SK-N-SH (cell line): ENCODE measurements around the gene ITGB5. TPM values are rescaled to one million over a fixed set of nuclear protein-coding genes. Genes with fewer than 3 reads are reported as not detected.

Experiments used
- CTCF ChIA-PET: fragments of 300-600, 350-600 bp; formaldehyde crosslinking; extraction: SDS; loops from one replicate; lab custom pipeline; 2021; lab: Yijun Ruan, JAX
- POLR2A ChIA-PET: fragments of 350-600 bp; sonication (Branson Sonifier 250); formaldehyde crosslinking; extraction: SDS; loops from one replicate; lab custom pipeline; 2020; ENCODE audit warnings: antibody characterized with exemption, inconsistent platforms; lab: Yijun Ruan, JAX
- DNase-seq: peaks from one replicate; pipeline ENCODE4 v3.0.0; 2012
- H2AFZ ChIP-seq: fragments of 200-600 bp; sonication (generic); 2 replicates; pipeline ENCODE4 v1.8.1; 2016; ENCODE audit warnings: antibody characterized with exemption, mild to moderate bottlenecking, low read depth
- H3F3A ChIP-seq: fragments of 200-600 bp; sonication (generic); replicated peaks from 2 replicates; pipeline ENCODE3; 2016; ENCODE audit warnings: antibody characterized with exemption, mild to moderate bottlenecking; ENCODE audit not compliant: insufficient read depth
- H3K27ac ChIP-seq, 2 experiments: fragments of 200-500 bp in 1 of 2; fragments of 200-600 bp in 1 of 2; sonication (Bioruptor generic) in 1 of 2; sonication (generic), shearing (Covaris generic) in 1 of 2; 2 replicates each; pipeline versions ENCODE4 v1.5.1 to v1.6.1; 2014 to 2016; ENCODE audit warnings: low read depth in 2 of 2, inconsistent platforms in 1 of 2, low read length in 1 of 2, mild to moderate bottlenecking in 1 of 2, mixed read lengths in 1 of 2
- H3K27me3 ChIP-seq: fragments of 200-600 bp; sonication (generic), shearing (Covaris generic); 2 replicates; pipeline ENCODE4 v1.6.1; 2016; ENCODE audit warnings: mixed run types; ENCODE audit not compliant: insufficient read depth
- H3K36me3 ChIP-seq, 2 experiments: fragments of 200-500 bp in 1 of 2; fragments of 200-600 bp in 1 of 2; sonication (Bioruptor generic) in 1 of 2; sonication (generic) in 1 of 2; replicated peaks in 1 of 2; 2 replicates each; pipeline versions ENCODE3 to v1.5.1; 2014 to 2016; ENCODE audit warnings: low read length in 1 of 2, mild to moderate bottlenecking in 1 of 2; ENCODE audit not compliant: insufficient read depth in 2 of 2, control insufficient read depth in 1 of 2
- H3K4me1 ChIP-seq, 2 experiments: fragments of 200-500 bp in 1 of 2; fragments of 200-600 bp in 1 of 2; sonication (Bioruptor generic) in 1 of 2; sonication (generic), shearing (Covaris generic) in 1 of 2; 2 replicates each; pipeline versions ENCODE4 v1.5.1 to v1.6.1; 2014 to 2016; ENCODE audit warnings: low read depth in 1 of 2, low read length in 1 of 2, mixed run types in 1 of 2; ENCODE audit not compliant: insufficient read depth in 2 of 2, control insufficient read depth in 1 of 2
- H3K4me2 ChIP-seq: fragments of 200-600 bp; sonication (generic), shearing (Covaris generic); 2 replicates; pipeline ENCODE4 v1.6.1; 2017; ENCODE audit warnings: mixed run types
- H3K4me3 ChIP-seq, 2 experiments: fragments of 200-500 bp in 1 of 2; fragments of 200-600 bp in 1 of 2; sonication (Bioruptor generic) in 1 of 2; sonication (generic), shearing (Covaris generic) in 1 of 2; 2 replicates each; pipeline versions ENCODE4 v1.5.1 to v1.8.1; 2014 to 2016; ENCODE audit warnings: low read depth in 2 of 2, inconsistent platforms in 1 of 2, low read length in 1 of 2, mild to moderate bottlenecking in 1 of 2, mixed read lengths in 1 of 2, moderate library complexity in 1 of 2
- H3K79me2 ChIP-seq: fragments of 200-600 bp; sonication (generic); 2 replicates; pipeline ENCODE4 v1.8.1; 2017; ENCODE audit warnings: mild to moderate bottlenecking; ENCODE audit not compliant: insufficient read depth
- H3K9ac ChIP-seq: fragments of 200-600 bp; sonication (generic); 2 replicates; pipeline ENCODE4 v1.6.1; 2017; ENCODE audit warnings: mixed run types
- H3K9me2 ChIP-seq: fragments of 200-600 bp; sonication (generic); 2 replicates; pipeline ENCODE4 v1.6.1; 2017; ENCODE audit warnings: mixed run types
- H3K9me3 ChIP-seq: fragments of 200-600 bp; sonication (generic); 2 replicates; pipeline ENCODE4 v1.6.1; 2017; ENCODE audit warnings: mixed run types, mild to moderate bottlenecking, moderate library complexity
- H4K20me1 ChIP-seq: fragments of 200-600 bp; sonication (generic); 2 replicates; pipeline ENCODE4 v1.6.1; 2017; ENCODE audit warnings: mild to moderate bottlenecking, mixed run types; ENCODE audit not compliant: insufficient read depth
- CHD2 ChIP-seq: fragments of 150-350 bp; IDR thresholded peaks from 2 replicates; pipeline ENCODE4 v1.6.1; 2018; ENCODE audit warnings: low read length; ENCODE audit not compliant: partially characterized antibody
- EP300 ChIP-seq, 2 experiments: IDR thresholded peaks; 2 replicates each; pipeline versions ENCODE4 v1.4.0 to v1.6.1; 2012; ENCODE audit warnings: borderline replicate concordance in 1 of 2, low read depth in 1 of 2, low read length in 1 of 2
- FOSL2 ChIP-seq: IDR thresholded peaks from 2 replicates; pipeline ENCODE4 v1.4.0; 2012; ENCODE audit warnings: low read depth, mild to moderate bottlenecking, moderate library complexity, borderline replicate concordance
- JUND ChIP-seq: IDR thresholded peaks from 2 replicates; pipeline ENCODE4 v1.4.0; 2012
- NRF1 ChIP-seq: IDR thresholded peaks from 2 replicates; pipeline ENCODE4 v1.6.1; 2012; ENCODE audit warnings: low read depth, mild to moderate bottlenecking, low read length
- POLR2AphosphoS5 ChIP-seq: IDR thresholded peaks from 2 replicates; pipeline ENCODE4 v1.6.1; 2012; ENCODE audit warnings: low read depth, low read length
- SIN3A ChIP-seq: IDR thresholded peaks from 2 replicates; pipeline ENCODE4 v1.6.1; 2012; ENCODE audit warnings: low read depth, mild to moderate bottlenecking, low read length, moderate library complexity, borderline replicate concordance
- SMC3 ChIP-seq: IDR thresholded peaks from 2 replicates; pipeline ENCODE4 v1.6.1; 2012; ENCODE audit warnings: low read depth, low read length, improper control_type of control experiment
- TEAD4 ChIP-seq: IDR thresholded peaks from 2 replicates; pipeline ENCODE4 v1.4.0; 2012; ENCODE audit warnings: mild to moderate bottlenecking, borderline replicate concordance; ENCODE audit not compliant: insufficient read depth
- polyA plus RNA-seq, 3 experiments: library from polyadenylated mRNA; depleted of rRNA; stranded (reverse); fragments of >200 nt; gene quantifications; 2 replicates each; pipeline ENCODE4 v1.2.3, GENCODE V29; 2012
- TF ChIP-seq, protein P1 (sequence below): fragments of 200-600 bp; sonication (generic); IDR thresholded peaks from 2 replicates; pipeline ENCODE4 v1.6.1; 2017; ENCODE audit warnings: antibody characterized with exemption, mild to moderate bottlenecking, moderate library complexity
- TF ChIP-seq, protein P2 (sequence below): fragments of 150-350 bp; IDR thresholded peaks from 2 replicates; pipeline ENCODE4 v1.6.1; 2017; ENCODE audit warnings: antibody characterized with exemption, low read length, low read depth, borderline replicate concordance
- TF ChIP-seq, protein P3 (sequence below): IDR thresholded peaks from 2 replicates; pipeline ENCODE4 v1.6.1; 2012; ENCODE audit warnings: mild to moderate bottlenecking, low read depth, low read length, moderate library complexity
- TF ChIP-seq, protein P4 (sequence below): IDR thresholded peaks from 2 replicates; pipeline ENCODE4 v1.4.0; 2012; ENCODE audit warnings: low read depth, borderline replicate concordance
- TF ChIP-seq, protein P5 (sequence below): IDR thresholded peaks from 2 replicates; pipeline ENCODE4; 2012

The ITGB5 gene
- polyA plus RNA-seq, 1 of the 3 experiments (the other 2 are of a cell fraction): 481 TPM

DNA sequence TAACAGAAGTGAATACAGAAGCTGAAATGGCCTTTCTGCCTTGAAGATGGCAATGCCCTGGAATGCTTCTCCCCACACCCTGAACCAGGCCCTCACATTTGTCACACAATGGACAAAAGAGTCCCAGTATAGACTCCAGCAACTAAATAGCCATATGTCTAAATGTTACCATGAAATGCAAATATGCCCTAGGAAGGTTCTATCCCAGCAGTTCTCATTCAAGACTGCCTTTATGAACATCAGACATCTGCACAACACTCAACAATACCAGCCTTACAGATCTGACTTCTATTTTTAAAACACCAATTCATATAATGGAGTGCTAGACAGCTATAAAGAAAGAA is 7.9 kb downstream of the ITGB5 start:
- DNase-seq: no peak
- H3K27ac ChIP-seq: peak overlapping the region; percentile 87 to 92
- CTCF ChIA-PET: interaction anchor here (1.0 to 1.8 kb wide), 3 partner anchors 22 to 118 kb away, joined by 3 to 7 read pairs (median 4); no protein-coding TSS in a partner anchor
- H3K4me2 ChIP-seq: peak overlapping the region; percentile 64
- no peak overlapping the region for H2AFZ ChIP-seq
- no peaks in the 10 kb centered on the region for H3K9me3 ChIP-seq
- H3K27me3 ChIP-seq: no peaks in the 10 kb centered on the region
- H3F3A ChIP-seq: peaks cover 28% of the 10 kb centered on the region
- no peaks in the 10 kb centered on the region; the same call in 1 of the 2 replicates for H4K20me1 ChIP-seq
- TF ChIP-seq NRF1 (no peak), POLR2AphosphoS5 (no peak), TEAD4 (no peak), SMC3 (no peak), CHD2 (no peak), FOSL2 (no peak), JUND (no peak), EP300 (IDR thresholded peaks at IDR 0.05; ENCODE audit: borderline replicate concordance in 1 of 2, low read depth in 1 of 2, low read length in 1 of 2) (no peak), SIN3A (no peak)
- TF ChIP-seq, protein P1, sequence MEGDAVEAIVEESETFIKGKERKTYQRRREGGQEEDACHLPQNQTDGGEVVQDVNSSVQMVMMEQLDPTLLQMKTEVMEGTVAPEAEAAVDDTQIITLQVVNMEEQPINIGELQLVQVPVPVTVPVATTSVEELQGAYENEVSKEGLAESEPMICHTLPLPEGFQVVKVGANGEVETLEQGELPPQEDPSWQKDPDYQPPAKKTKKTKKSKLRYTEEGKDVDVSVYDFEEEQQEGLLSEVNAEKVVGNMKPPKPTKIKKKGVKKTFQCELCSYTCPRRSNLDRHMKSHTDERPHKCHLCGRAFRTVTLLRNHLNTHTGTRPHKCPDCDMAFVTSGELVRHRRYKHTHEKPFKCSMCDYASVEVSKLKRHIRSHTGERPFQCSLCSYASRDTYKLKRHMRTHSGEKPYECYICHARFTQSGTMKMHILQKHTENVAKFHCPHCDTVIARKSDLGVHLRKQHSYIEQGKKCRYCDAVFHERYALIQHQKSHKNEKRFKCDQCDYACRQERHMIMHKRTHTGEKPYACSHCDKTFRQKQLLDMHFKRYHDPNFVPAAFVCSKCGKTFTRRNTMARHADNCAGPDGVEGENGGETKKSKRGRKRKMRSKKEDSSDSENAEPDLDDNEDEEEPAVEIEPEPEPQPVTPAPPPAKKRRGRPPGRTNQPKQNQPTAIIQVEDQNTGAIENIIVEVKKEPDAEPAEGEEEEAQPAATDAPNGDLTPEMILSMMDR: no peak
- TF ChIP-seq, protein P2, sequence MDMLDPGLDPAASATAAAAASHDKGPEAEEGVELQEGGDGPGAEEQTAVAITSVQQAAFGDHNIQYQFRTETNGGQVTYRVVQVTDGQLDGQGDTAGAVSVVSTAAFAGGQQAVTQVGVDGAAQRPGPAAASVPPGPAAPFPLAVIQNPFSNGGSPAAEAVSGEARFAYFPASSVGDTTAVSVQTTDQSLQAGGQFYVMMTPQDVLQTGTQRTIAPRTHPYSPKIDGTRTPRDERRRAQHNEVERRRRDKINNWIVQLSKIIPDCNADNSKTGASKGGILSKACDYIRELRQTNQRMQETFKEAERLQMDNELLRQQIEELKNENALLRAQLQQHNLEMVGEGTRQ: no peak
- TF ChIP-seq, protein P3, sequence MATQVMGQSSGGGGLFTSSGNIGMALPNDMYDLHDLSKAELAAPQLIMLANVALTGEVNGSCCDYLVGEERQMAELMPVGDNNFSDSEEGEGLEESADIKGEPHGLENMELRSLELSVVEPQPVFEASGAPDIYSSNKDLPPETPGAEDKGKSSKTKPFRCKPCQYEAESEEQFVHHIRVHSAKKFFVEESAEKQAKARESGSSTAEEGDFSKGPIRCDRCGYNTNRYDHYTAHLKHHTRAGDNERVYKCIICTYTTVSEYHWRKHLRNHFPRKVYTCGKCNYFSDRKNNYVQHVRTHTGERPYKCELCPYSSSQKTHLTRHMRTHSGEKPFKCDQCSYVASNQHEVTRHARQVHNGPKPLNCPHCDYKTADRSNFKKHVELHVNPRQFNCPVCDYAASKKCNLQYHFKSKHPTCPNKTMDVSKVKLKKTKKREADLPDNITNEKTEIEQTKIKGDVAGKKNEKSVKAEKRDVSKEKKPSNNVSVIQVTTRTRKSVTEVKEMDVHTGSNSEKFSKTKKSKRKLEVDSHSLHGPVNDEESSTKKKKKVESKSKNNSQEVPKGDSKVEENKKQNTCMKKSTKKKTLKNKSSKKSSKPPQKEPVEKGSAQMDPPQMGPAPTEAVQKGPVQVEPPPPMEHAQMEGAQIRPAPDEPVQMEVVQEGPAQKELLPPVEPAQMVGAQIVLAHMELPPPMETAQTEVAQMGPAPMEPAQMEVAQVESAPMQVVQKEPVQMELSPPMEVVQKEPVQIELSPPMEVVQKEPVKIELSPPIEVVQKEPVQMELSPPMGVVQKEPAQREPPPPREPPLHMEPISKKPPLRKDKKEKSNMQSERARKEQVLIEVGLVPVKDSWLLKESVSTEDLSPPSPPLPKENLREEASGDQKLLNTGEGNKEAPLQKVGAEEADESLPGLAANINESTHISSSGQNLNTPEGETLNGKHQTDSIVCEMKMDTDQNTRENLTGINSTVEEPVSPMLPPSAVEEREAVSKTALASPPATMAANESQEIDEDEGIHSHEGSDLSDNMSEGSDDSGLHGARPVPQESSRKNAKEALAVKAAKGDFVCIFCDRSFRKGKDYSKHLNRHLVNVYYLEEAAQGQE: no peak
- TF ChIP-seq, protein P4, sequence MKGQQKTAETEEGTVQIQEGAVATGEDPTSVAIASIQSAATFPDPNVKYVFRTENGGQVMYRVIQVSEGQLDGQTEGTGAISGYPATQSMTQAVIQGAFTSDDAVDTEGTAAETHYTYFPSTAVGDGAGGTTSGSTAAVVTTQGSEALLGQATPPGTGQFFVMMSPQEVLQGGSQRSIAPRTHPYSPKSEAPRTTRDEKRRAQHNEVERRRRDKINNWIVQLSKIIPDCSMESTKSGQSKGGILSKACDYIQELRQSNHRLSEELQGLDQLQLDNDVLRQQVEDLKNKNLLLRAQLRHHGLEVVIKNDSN: no peak
- TF ChIP-seq, protein P5, sequence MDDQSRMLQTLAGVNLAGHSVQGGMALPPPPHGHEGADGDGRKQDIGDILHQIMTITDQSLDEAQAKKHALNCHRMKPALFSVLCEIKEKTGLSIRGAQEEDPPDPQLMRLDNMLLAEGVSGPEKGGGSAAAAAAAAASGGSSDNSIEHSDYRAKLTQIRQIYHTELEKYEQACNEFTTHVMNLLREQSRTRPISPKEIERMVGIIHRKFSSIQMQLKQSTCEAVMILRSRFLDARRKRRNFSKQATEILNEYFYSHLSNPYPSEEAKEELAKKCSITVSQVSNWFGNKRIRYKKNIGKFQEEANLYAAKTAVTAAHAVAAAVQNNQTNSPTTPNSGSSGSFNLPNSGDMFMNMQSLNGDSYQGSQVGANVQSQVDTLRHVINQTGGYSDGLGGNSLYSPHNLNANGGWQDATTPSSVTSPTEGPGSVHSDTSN: no peak
- H3K79me2 ChIP-seq: peaks cover 90% of the 10 kb centered on the region
- H3K4me1 ChIP-seq: peaks cover 35 to 68% of the 10 kb centered on the region in 2 experiments
- POLR2A ChIA-PET: no interaction called here
- H3K9ac ChIP-seq: peak overlapping the region; percentile 31; the same call in 1 of the 2 replicates
- H3K9me2 ChIP-seq: no peaks in the 10 kb centered on the region
- peaks cover under 1 to 14% of the 10 kb centered on the region in 2 experiments for H3K36me3 ChIP-seq
- H3K4me3 ChIP-seq: peak overlapping the region in 1 of 2 experiments; percentile 2; a peak in 1 of 4 replicates
